HG03460 (cell line): ENCODE data around the gene SLC8B1.

Source experiments
- ATAC-seq: cut with Tn5 transposase; IDR thresholded peaks from one replicate; pipeline ENCODE4 v1.9.1; 2021; ENCODE audit not compliant: unreplicated experiment

SLC8B1 gene

DNA sequence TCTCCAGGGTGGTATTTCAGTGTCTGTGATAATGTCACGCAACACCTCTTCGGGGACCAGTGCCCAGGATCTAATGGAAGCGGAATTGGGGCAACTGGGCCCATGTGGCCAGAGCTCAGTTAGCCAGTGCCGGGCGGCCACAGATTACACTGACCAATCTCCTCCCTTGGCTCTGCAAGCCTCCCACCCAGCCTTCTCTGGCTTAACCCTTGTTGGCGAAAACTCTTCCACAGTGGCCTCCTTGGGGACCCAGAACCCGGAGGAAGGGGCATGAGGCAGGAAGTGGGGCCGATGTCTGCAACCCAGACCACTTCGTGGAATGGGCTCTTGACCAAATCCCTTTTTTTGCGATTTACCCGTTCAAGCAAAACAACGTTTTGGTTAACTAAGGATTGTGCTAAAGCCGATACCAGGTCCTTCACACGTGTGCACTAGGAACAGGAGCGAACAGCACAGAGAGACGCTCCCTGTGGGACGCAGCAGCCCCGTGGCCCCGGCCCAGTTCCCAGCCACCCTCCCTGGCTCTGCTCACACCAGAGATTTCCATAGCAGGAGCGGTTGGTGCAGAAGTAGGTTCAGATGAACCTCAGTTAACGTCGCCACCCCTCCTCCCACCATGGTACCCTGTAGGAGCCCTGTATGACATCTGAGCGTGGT is 38.2 kb downstream of the SLC8B1 start:
- ATAC-seq = no peak

DNA sequence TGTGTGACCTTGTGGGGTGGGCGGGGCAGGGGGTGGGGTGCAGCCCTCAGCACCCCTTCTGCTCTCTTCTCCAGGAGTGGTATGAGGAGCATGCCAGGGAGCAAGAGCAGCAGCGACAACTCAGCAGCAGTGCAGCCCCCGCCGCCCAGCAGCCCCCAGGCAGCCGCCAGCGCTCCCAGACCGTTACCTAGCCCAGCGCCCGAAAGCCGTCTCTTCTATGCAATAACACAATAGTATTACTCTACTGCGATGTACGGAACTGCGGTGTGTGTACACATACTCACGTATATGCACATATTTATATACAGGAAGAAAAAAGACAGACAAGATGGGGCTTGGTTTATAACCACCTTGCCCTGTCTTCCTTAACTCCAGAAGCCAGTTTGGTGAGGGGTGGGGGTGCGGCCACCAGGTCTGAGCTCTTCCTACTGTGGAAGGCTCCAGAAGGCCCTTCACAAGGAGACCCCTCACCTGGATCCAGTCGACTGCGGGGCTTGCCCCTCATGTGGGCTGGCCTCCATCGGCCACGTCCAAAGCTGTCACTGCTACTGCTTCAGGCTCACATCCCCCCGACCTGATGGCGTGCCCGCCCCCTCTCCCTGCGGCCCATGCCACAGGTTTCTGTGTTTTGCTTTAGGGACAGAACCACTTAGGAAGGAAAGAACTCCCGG is 38.9 kb downstream of the SLC8B1 start:
- ATAC-seq = no peak

DNA sequence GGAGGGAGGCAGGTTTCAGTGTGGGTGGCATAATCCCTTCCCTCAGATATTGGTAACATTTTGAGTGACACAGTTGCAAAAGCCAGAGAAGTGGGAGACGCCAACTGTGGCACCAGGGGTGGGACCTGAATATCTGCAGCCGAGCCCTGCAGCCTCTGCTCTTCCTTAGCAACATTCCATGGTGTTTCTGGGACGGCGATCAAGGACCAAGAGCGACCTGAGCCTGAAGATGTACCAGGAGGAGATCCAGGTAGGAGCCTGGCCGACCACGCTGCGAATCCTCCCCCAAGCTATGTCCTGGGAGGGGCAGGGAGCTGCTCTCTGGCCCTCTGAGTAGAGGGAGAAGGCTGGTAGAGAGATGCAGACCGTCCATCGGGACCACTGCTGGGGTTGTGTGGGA is 41.8 kb downstream of the SLC8B1 start:
- no peak for ATAC-seq

DNA sequence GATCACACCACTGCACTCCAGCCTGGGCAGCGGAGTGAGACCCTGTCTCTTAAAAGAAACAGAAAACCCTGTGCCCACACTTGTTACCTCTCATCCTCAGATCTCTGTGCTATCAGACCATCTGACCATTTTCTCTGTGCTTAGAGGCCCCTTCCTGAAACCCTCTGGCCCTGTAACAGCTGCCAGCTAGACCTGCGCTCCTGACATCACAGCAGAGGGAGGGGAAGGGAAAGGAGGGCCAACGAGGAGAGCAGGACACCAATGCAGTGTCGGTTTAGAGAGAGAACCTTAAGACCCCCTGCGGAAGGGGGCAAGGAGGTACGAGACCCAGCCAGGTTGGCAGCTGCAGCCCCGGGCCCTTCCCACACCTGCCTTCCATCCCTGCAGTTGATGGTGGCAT is 42.4 kb downstream of the SLC8B1 start:
- no peak for ATAC-seq

DNA sequence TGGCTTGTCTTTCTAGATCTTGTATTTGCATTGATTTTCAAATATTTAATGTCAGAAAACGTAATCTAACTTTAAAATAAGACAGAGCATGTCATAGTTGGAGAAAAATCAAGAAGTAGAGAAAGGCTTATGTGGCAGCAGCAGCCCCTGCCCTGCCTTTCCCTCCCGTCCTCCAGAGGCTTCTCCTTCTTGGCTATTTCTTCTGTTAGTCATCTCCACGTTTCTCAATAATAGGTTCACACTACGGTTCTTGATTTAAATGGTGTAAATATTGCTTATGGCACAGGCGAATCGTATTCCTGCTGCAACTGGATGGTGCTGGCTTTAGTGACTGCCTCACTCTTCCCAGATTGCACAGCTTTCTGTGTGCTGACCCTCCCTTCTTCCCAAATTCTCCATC is 42.8 kb downstream of the SLC8B1 start:
- no peak for ATAC-seq

DNA sequence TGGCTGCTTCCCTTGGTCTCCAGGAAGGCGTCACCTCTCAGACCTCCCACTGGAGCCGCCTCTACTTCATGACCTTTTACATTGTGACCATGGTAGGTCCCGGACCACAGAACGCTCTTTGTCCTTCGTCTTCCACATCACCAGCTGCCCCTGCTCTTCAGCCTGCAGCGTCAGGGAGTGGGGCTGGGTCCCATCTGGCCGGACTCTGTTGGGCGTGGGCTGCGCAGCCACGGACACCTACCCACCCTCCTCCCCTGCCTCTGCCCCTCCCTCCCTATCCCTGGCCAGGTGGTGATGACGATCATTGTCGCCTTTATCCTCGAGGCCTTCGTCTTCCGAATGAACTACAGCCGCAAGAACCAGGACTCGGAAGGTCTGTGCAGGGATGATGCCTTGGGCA is 43.3 kb downstream of the SLC8B1 start:
- no peak for ATAC-seq

DNA sequence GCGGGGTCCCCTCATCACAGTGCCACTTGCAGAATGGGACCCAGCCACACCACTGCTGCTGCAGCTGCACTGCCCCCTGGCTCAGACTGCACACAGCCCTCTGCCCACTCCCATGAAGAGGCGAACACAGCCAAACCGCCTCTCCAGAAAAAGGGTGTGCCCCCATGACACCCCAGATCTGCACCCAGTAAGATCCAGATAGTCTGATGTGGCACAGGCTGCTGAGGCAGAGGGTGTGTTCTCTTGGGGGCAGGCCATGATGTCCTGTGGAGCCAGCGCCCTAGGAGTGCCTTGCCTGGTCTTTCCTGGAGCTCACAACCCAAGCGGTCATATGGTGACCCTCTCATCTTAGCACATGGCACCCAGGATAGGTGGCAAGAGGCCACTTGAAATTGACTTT is 44.4 kb downstream of the SLC8B1 start:
- ATAC-seq = no peak

DNA sequence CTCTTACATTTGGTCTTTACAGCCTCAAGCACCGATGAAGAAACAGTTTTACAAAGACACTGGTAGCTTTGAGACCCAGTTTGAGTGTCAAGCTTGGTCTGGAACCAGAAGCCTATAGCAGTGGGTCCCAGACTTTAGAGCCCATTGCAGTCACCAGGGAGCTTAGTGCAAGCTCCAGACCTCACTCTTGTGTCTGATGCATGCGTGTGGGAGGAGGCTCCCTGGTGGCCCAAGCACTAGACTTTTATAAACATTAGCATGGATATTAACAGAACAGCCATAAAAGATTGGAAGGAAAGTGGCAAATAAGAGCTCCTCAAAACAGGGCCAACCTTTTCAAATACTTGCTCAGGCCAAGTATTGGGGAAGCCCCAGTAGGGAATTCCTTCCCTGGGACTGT is 45.5 kb downstream of the SLC8B1 start:
- no peak for ATAC-seq

DNA sequence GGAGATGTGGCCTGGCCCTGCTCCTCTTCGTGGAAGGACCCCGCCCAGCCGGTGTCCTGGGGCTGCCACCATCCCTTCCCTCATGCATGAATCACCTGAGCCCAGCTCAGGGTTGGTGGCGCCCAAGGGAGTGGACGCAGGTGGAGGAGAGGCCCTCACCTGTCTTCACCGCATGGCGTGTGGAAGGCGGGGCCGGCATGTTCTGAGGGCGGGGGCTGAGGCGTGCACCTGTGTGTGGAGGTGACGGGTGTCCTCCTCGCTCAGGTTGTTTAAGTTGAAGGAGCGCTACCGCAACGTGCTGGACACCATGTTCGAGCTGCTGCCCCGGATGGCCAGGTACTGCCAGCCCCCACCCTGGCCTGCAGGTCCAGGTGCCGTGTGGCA is 47.0 kb downstream of the SLC8B1 start:
- ATAC-seq = no peak

DNA sequence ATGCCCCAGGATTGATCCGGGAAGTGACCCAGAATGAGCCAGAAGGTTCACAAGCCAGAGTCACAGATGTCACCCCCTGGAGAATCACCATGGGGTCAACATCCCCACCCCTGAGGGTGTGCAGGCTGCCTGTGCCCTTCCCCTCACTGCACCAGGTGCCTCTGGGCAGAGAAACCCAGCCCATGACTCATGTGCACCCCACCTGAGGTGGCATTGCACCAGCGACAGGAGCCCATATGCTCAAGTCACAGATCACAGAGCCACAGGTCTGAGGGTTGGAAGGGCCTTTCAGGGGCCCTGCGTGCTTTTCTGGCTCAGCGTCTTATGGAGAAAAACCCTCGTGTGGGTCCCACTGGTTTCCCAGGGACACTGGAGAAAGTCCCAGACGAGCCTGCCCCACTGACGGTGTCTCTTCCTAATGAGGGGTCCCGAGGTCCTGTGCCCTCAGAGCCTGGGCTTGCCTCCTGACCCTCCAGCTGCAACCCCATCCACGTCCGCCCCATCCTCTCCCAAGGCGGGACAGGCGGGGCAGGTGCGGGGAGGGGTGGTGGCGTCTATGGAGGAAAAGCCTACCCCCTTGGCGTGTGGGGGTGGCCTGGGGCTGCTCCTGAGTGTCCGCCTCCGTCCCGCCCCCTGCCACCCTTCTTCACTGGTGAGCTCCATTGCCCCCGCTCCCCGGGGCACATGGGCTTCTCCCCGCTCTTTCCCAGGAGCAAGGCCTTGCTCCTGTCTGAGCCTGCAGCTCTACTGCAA is 47.6 kb downstream of the SLC8B1 start:
- ATAC-seq = no peak

DNA sequence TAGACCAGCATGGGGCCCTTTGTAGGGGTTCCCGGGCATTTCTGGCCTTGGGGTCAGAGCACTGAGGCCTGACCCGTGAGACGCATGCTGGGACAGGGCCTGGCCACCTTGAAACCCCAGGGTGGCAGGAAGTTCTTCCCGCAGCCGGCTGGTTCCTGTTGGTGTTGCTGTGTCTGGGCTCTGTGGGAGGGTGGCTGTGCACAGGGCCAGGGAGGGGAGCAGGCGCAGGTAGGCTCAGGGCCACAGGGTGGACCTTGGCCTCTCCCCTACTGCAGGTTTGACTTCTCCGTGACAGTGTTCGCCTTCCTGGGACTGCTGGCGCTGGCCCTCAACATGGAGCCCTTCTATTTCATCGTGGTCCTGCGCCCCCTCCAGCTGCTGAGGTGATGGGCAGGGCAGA is 48.2 kb downstream of the SLC8B1 start:
- no peak for ATAC-seq

DNA sequence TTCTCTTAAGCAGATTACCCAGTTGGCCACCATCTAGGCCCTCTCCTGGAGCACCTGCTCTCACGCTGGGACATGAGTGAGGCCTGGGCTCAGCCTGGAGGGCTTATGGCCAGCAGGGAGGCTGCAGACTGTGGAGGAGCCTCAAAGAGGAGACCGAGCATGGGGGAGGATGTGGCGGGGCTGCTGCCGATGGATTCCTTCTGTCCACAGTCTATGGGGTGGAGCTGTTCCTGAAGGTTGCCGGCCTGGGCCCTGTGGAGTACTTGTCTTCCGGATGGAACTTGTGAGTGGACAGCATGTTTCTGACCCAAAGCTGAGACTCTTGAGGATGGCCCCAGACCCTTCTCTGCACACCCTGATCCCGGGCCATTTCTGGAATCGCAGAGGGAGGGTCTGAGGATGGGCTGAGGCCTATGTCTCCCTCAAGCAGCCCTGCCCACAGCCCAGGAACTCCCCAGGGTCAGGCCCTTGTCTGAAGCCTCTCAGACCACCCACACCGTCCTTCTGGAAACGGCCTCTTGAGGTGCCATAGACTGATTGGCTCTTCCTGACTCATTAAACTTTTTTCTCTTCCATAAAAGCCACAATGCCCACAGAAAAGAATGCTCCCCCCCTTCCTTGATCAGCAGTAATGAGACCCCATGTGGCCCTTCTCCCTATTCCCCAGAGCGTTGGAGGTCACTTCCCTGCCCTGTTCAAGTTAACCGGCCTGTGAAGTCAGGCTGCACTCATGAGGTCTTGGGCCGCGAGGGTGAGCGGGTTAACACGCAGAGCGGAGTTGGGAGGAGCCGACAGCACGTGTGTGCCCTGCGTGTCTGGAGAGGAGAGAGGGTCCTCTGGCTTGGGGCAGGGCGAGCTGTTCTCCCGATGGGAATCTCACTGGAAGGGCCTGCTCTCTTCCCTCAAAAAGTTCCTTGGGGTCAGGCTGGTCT is 49.0 kb downstream of the SLC8B1 start:
- ATAC-seq = no peak

DNA sequence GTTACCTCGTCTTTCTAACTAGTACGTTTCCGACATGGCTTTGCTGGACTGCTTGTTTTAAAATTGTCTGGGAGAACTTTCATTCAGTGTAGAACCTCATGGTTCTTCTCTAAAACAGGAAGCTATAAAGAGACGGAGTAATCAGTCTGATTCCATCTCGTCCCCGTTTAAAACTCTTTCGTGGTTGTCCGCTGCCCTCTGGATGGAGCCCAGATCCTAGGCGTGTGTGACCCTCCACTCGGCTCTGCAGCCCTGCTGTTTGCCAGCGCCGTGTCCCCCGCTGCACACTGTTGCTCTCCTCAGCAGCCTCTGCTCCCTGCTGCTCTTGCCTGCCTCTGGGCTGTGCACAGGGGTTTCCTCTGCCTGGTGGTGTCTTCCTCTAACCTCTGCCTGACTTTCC is 50.2 kb downstream of the SLC8B1 start:
- no peak for ATAC-seq

DNA sequence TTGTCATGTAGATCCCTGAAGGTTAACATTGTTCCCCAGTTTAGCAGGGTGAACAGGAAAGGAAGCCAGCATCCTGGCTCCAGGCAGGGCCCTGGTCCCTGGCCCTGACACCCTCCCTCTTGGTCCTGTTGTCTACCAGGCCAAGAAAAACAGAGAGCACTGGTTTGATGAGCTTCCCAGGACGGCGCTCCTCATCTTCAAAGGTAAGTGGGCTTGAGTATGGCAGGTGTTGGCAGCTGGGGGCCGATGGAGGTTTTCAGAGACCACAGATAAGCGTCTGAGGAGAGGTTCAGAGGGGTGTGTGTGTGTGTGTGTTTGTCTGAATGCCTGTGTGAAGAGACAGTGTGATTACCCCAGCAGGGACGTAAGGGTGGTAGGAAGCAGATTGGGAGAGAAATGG is 56.3 kb downstream of the SLC8B1 start:
- ATAC-seq = no peak

DNA sequence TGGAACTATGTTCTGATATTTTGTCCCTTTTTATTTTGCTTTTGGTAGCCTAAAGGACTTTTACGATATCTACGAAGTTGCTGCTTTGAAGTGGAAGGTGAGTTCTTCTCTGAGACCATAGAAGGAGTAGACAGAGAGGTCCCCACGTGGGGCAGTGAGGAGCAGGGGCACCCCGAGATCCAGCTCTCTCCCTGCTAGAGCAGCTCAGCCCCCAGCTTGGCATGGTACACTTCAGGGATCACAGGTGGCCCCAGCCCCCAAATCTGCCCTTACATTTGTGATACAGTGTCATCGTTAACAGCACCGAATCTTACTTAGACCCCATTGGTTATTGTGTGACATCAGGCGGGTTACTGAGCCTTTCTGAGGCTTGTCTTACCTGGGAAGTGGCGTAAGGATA is 56.8 kb downstream of the SLC8B1 start:
- no peak for ATAC-seq

DNA sequence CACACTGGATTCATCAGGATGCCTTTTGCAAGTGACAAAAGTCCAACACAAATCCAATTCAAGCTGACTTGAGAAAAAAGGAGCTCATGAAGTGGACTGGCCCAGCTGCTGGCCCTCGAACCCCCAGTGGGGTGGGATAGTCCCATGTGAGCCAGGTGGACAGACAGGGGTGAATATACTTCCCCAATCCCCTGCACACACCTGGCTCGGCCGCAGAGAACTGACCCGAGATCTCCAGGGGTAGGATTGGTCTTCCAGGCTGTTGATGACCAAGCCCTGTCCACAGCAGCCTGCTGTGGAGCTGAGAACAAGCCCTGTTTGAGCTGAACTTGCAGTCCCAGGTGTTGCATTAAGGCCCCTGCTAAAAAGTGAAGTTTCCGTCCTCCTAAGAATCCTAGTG is 57.4 kb downstream of the SLC8B1 start:
- ATAC-seq = no peak

DNA sequence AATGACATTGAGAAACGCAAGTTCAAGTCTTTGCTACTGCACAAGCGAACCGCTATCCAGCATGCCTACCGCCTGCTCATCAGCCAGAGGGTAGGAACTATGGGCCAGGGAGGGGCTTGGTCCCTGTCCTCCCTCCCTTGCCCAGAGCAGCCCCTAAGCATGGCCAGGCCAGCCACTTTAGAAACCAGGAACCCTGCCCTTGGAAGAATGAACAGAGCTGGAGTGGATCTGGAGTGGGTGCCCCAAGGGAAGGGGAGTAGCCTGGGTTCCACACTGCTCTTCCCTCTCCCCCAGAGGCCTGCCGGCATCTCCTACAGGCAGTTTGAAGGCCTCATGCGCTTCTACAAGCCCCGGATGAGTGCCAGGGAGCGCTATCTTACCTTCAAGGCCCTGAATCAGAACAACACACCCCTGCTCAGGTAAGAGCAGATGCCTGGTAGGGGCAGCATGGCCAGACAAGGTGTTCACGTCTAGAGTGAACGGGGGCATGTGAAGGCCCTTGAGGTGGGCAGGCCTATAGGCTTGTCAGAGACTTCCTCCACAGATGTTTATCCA is 57.9 kb downstream of the SLC8B1 start:
- ATAC-seq = no peak

DNA sequence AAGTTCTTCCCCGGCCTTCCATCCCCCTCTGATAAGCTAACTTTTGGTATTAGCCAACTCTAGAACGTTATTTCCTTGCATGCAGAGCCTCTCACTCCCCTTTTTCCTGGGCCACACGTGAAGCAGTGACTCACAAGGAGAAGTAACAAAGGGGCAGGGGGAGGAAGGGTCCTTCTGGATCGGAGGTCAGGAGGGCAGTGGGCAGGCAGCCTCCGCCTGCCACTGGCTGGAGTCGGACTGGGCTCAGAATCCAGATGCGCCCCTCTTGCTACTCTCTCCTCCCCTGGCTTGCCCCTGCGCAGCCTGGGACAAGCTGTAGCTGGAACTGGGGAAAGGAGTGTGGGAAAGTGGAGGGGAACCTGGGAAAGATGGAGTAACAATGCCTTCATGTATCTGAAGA is 58.6 kb downstream of the SLC8B1 start:
- ATAC-seq = no peak

DNA sequence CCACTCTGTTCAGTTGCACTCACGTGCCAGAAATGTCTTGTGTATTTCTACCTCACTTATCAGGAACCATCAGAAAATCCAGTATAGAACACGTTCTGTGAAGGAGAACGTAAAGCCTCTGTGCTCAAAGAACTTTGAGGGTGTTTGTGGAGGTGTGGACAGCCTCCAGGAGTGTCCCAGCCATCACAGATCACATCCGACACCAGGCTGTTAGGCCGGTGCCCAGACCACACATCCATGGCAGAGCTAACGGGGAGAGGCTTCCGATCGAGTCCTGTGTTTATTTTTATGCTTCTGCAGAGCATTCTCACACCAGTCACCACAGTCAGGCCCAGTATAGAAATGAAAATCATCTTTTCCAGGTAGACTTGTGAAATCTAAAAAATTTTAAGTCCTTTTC is 60.1 kb downstream of the SLC8B1 start:
- no peak for ATAC-seq

DNA sequence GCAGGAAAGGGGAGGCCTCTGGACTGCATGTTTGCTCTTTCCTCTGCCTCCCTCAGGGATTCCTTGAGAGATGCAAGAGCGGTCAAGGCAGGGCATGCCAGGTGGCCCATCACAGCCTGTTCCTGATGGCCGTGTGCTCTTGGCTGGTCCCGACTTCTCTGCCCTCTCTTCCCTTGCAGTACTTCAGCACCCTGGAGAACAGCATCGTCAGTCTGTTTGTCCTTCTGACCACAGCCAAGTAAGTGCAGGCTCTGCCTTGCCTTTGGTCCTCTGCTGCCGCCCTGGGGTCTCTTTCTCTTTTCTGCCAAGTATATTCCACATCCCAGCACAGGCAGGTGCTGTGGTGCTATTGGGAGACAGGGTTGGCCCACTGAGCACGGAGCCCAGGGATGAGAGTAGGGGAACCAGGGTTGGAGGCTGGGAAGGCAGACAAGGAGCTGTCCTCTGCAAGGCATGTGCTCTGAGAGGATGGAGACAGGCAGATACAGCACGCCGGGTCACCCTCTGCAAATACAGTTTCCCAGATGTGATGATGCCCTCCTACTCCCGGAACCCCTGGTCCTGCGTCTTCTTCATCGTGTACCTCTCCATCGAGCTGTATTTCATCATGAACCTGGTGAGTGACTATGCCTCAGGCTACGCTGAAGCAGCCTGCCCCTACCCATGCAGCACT is 61.7 kb downstream of the SLC8B1 start:
- no peak for ATAC-seq
